OCI-LY7 (cell line): ENCODE results near the gene PTPRU. TPM values are rescaled to one million over a fixed set of nuclear protein-coding genes. Genes with fewer than 3 reads are reported as not detected.

ENCODE experiments used
- BruUV-seq: library from RNA; stranded (reverse); fragments of 400-500 nt; replicated peaks from 2 replicates; lab custom pipeline; 2021; lab: Mats Ljungman, UMichigan
- CTCF ChIA-PET: fragments of 300-600 bp; sonication (Branson Sonifier 250); formaldehyde crosslinking; loops from one replicate; lab custom pipeline; 2022; ENCODE audit warnings: antibody characterized with exemption; ENCODE audit not compliant: unreplicated experiment; lab: Charles Lee
- POLR2A ChIA-PET: fragments of 300-600 bp; sonication (Branson Sonifier 250); formaldehyde crosslinking; loops from one replicate; lab custom pipeline; 2022; ENCODE audit warnings: antibody characterized with exemption; lab: Charles Lee
- DNase-seq: peaks from one replicate; pipeline ENCODE4 v3.0.0-alpha.2; 2015; ENCODE audit warnings: low spot score
- H2AFZ ChIP-seq: fragments of 200-600 bp; sonication (generic), shearing (Covaris generic); 2 replicates; pipeline ENCODE4 v1.6.1; 2014; ENCODE audit warnings: mild to moderate bottlenecking, antibody characterized with exemption, low read length, moderate library complexity
- H3K27ac ChIP-seq: fragments of 200-600 bp; sonication (generic); 2 replicates; pipeline ENCODE4 v1.5.1; 2014; ENCODE audit warnings: mixed run types, low read depth, mild to moderate bottlenecking, moderate library complexity, low read length, inconsistent platforms; ENCODE audit not compliant: poor library complexity, severe bottlenecking
- H3K36me3 ChIP-seq: fragments of 200-600 bp; sonication (generic); 2 replicates; pipeline ENCODE4 v1.6.1; 2014; ENCODE audit warnings: mild to moderate bottlenecking, antibody characterized with exemption, low read length, moderate library complexity, mixed read lengths; ENCODE audit not compliant: insufficient read depth
- H3K4me1 ChIP-seq: fragments of 200-600 bp; sonication (generic); 2 replicates; pipeline ENCODE4 v1.5.1; 2014; ENCODE audit warnings: mild to moderate bottlenecking, low read length; ENCODE audit not compliant: insufficient read depth, poor library complexity, severe bottlenecking
- H3K4me2 ChIP-seq: fragments of 200-600 bp; sonication (generic); 2 replicates; pipeline ENCODE4 v1.6.1; 2014; ENCODE audit warnings: mild to moderate bottlenecking, low read length
- H3K4me3 ChIP-seq: fragments of 200-600 bp; sonication (generic); 2 replicates; pipeline ENCODE4 v1.5.1; 2014; ENCODE audit warnings: mild to moderate bottlenecking, low read depth, low read length; ENCODE audit not compliant: poor library complexity, severe bottlenecking
- H3K79me2 ChIP-seq: fragments of 200-600 bp; sonication (generic); 2 replicates; pipeline ENCODE4 v1.6.1; 2016; ENCODE audit warnings: low read depth, mild to moderate bottlenecking, low read length, moderate library complexity, mixed read lengths; ENCODE audit not compliant: insufficient read depth
- H3K9me2 ChIP-seq: fragments of 200-600 bp; sonication (generic); 2 replicates; pipeline ENCODE4 v1.6.1; 2016; ENCODE audit warnings: mild to moderate bottlenecking, low read length, mixed read lengths; ENCODE audit not compliant: insufficient read depth
- H3K9me3 ChIP-seq: fragments of 200-600 bp; sonication (generic); 2 replicates; pipeline ENCODE4 v1.6.1; 2014; ENCODE audit warnings: mild to moderate bottlenecking, mixed run types, low read length, mixed read lengths
- H4K20me1 ChIP-seq: fragments of 200-600 bp; sonication (generic); 2 replicates; pipeline ENCODE4 v1.6.1; 2014; ENCODE audit warnings: mild to moderate bottlenecking, antibody characterized with exemption, low read length, moderate library complexity, mixed read lengths; ENCODE audit not compliant: insufficient read depth
- EZH2phosphoT487 ChIP-seq: fragments of 200-600 bp; sonication (generic); IDR thresholded peaks from 2 replicates; pipeline ENCODE4 v1.6.1; 2018; ENCODE audit warnings: low read depth, borderline replicate concordance, mild to moderate bottlenecking, mixed run types, antibody characterized with exemption, low read length, moderate library complexity, mixed read lengths
- intact Hi-C: fragments of 100-400 bp; cut with micrococcal nuclease; formaldehyde crosslinking; loops from one replicate; pipeline ENCODE4 v1.10.0; 2022; ENCODE audit not compliant: unreplicated experiment
- total RNA-seq, 2 experiments: library from RNA; depleted of rRNA in 1 of 2; stranded (reverse); fragments of >200 nt in 1 of 2; shearing (Covaris generic) in 1 of 2; gene quantifications; 2 replicates each; pipeline ENCODE4 v1.2.3, GENCODE V29; 2014 to 2022
- TF ChIP-seq, protein P1 (sequence below): fragments of 200-600 bp; sonication (generic); conservative IDR thresholded peaks from 2 replicates; pipeline ENCODE4 v1.5.1; 2014; ENCODE audit warnings: mild to moderate bottlenecking, antibody characterized with exemption, low read length, moderate library complexity, mixed read lengths

The PTPRU gene
- total RNA-seq, 2 experiments from 2014 or later = 2.5 to 4.6 TPM

DNA sequence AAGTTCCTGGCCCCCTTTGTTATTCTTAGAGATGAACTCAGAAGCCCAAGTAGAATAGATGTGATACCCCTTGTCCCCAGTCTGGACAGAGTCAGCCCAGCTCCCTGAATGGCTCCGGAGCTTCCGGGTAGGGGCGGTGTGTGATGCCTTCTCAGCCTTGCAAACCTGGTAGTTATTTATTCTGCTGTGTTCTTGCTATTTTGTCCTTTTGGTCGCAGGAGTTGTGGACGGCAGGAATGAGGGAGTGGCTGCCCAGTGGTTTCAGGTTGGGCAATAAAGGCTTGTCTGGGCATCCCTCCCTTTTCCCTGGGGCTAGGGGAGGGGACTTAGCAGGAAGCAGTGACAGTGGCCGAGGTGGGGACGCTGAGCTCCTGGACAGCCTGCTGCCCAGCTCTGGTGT, 2.8 kb downstream of the PTPRU start:
- H4K20me1 ChIP-seq = no peaks in the 10 kb centered on the region
- H3K9me2 ChIP-seq = no peaks in the 10 kb centered on the region
- no peak overlapping the region for H3K27ac ChIP-seq
- intact Hi-C loops = loop anchor here (5.0 to 10.0 kb wide), 3 partner anchors 86 to 1468 kb away; no protein-coding TSS in a partner anchor
- DNase-seq = no peak
- ChIA-PET CTCF (no interaction called here), POLR2A (no interaction called here)
- TF ChIP-seq, protein P1, sequence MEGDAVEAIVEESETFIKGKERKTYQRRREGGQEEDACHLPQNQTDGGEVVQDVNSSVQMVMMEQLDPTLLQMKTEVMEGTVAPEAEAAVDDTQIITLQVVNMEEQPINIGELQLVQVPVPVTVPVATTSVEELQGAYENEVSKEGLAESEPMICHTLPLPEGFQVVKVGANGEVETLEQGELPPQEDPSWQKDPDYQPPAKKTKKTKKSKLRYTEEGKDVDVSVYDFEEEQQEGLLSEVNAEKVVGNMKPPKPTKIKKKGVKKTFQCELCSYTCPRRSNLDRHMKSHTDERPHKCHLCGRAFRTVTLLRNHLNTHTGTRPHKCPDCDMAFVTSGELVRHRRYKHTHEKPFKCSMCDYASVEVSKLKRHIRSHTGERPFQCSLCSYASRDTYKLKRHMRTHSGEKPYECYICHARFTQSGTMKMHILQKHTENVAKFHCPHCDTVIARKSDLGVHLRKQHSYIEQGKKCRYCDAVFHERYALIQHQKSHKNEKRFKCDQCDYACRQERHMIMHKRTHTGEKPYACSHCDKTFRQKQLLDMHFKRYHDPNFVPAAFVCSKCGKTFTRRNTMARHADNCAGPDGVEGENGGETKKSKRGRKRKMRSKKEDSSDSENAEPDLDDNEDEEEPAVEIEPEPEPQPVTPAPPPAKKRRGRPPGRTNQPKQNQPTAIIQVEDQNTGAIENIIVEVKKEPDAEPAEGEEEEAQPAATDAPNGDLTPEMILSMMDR = no peak
- no peak for TF ChIP-seq EZH2phosphoT487
- H3K4me3 ChIP-seq = no peak overlapping the region
- no TSS peak for BruUV-seq
- H2AFZ ChIP-seq = no peak overlapping the region
- no peaks in the 10 kb centered on the region for H3K36me3 ChIP-seq
- no peak overlapping the region for H3K4me2 ChIP-seq
- H3K79me2 ChIP-seq = no peaks in the 10 kb centered on the region
- peaks cover 15% of the 10 kb centered on the region for H3K4me1 ChIP-seq
- H3K9me3 ChIP-seq = no peaks in the 10 kb centered on the region

DNA sequence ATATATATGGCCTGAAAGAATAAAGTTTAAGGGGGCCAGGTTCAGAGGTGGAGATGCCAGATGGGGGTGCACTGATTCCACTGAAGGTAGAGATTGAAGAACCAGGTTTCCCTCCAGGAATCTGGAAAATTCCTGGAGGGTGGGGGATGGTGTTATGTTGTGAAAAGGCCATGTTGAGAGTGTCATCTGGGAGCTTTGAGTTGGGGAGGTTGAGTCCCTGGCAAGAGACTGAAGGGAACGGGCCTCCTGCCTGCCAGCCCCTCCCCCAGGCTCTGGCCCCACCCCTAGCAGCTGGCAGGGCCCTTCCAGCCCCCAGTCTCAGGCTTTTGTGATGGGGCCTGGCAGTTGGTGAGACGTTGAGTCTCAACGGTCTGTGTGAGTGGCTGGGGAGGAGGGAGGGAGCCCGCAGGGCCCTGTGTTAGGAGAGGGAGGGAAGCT, 4.1 kb downstream of the PTPRU start:
- Histone ChIP-seq H3K36me3 (no peaks in the 10 kb centered on the region), H3K4me1 (peaks cover 11% of the 10 kb centered on the region), H3K79me2 (no peaks in the 10 kb centered on the region), H3K27ac (no peak overlapping the region), H3K9me2 (no peaks in the 10 kb centered on the region), H3K9me3 (no peaks in the 10 kb centered on the region), H2AFZ (no peak overlapping the region), H3K4me2 (no peak overlapping the region), H4K20me1 (no peaks in the 10 kb centered on the region), H3K4me3 (no peak overlapping the region)
- intact Hi-C loops = no loop called here
- BruUV-seq = no TSS peak
- ChIA-PET POLR2A (no interaction called here), CTCF (no interaction called here)
- DNase-seq = no peak
- no peak for TF ChIP-seq EZH2phosphoT487
- TF ChIP-seq, protein P1 = peak; percentile 60

DNA sequence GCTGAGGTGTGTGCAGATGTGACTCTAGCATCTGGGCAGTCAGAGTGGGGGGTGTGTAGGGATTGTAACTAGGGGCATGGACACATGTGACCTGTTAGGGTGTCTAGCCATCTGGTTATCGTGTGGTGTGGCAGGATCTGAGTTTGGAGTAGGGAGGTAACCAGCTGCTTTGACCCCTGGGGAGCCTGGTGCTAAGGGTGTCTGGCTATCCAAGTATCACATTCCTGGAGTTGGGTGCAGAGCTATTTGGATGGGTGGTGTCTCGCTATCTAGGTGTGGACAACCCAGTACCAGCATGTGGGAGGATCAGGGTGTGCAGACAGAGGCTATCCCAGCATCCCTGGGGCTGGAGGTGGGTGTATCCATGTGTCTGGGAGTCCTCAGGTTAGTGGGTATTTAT, 4.7 kb downstream of the PTPRU start:
- Histone ChIP-seq H3K4me2 (no peak overlapping the region), H3K4me3 (no peak overlapping the region), H3K27ac (no peak overlapping the region), H4K20me1 (no peaks in the 10 kb centered on the region), H2AFZ (no peak overlapping the region), H3K4me1 (peaks cover 7% of the 10 kb centered on the region), H3K79me2 (no peaks in the 10 kb centered on the region), H3K9me2 (no peaks in the 10 kb centered on the region), H3K9me3 (no peaks in the 10 kb centered on the region), H3K36me3 (no peaks in the 10 kb centered on the region)
- ChIA-PET CTCF (no interaction called here), POLR2A (no interaction called here)
- TF ChIP-seq, protein P1 = no peak
- no peak for TF ChIP-seq EZH2phosphoT487
- intact Hi-C loops = no loop called here
- BruUV-seq = no TSS peak
- no peak for DNase-seq
